ENCODE results near the gene CCR9.

DNA sequence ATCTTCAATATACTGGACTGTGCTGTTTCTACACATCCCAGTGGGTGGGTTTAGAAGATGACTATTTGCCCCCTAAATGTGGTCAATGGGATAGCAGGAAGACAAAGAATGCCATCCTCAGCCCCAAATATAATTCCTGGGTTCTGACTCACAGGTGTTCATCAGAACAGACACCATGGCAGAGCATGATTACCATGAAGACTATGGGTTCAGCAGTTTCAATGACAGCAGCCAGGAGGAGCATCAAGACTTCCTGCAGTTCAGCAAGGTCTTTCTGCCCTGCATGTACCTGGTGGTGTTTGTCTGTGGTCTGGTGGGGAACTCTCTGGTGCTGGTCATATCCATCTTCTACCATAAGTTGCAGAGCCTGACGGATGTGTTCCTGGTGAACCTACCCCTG lies 60.0 kb downstream of the CCR9 start:
- TF ChIP-seq, protein P1, sequence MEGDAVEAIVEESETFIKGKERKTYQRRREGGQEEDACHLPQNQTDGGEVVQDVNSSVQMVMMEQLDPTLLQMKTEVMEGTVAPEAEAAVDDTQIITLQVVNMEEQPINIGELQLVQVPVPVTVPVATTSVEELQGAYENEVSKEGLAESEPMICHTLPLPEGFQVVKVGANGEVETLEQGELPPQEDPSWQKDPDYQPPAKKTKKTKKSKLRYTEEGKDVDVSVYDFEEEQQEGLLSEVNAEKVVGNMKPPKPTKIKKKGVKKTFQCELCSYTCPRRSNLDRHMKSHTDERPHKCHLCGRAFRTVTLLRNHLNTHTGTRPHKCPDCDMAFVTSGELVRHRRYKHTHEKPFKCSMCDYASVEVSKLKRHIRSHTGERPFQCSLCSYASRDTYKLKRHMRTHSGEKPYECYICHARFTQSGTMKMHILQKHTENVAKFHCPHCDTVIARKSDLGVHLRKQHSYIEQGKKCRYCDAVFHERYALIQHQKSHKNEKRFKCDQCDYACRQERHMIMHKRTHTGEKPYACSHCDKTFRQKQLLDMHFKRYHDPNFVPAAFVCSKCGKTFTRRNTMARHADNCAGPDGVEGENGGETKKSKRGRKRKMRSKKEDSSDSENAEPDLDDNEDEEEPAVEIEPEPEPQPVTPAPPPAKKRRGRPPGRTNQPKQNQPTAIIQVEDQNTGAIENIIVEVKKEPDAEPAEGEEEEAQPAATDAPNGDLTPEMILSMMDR (IDR thresholded peaks at IDR 0.05; ENCODE audit: insufficient read depth, low read length, poor library complexity, severe bottlenecking): no peak
- TF ChIP-seq EZH2phosphoT487 (conservative IDR thresholded peaks at IDR 0.05; ENCODE audit: low read length): no peak
